Epithelial cell of proximal tubule (primary cell): ENCODE data around the gene NELFCD. TPM values are rescaled to one million over a fixed set of nuclear protein-coding genes. Genes with fewer than 3 reads are reported as not detected.

Experiments used
- DNase-seq: peaks from one replicate; pipeline ENCODE4 v3.0.0-alpha.2; 2011; ENCODE audit warnings: low read depth
- H3K4me3 ChIP-seq: 2 replicates; pipeline ENCODE4 v1.5.1; 2011; ENCODE audit warnings: low read depth, mild to moderate bottlenecking, low read length
- total RNA-seq: library from RNA; depleted of rRNA; stranded (reverse); fragments of >200 nt; gene quantifications from 2 replicates; pipeline ENCODE4 v1.2.3, GENCODE V29; 2015
- TF ChIP-seq, protein P1 (sequence below): conservative IDR thresholded peaks from 2 replicates; pipeline ENCODE4 v1.5.1; 2012; ENCODE audit warnings: low read depth, mild to moderate bottlenecking, low read length

Gene NELFCD
- 52.4 and 83.1 TPM in 2 replicates for total RNA-seq

- TF ChIP-seq, protein P1, sequence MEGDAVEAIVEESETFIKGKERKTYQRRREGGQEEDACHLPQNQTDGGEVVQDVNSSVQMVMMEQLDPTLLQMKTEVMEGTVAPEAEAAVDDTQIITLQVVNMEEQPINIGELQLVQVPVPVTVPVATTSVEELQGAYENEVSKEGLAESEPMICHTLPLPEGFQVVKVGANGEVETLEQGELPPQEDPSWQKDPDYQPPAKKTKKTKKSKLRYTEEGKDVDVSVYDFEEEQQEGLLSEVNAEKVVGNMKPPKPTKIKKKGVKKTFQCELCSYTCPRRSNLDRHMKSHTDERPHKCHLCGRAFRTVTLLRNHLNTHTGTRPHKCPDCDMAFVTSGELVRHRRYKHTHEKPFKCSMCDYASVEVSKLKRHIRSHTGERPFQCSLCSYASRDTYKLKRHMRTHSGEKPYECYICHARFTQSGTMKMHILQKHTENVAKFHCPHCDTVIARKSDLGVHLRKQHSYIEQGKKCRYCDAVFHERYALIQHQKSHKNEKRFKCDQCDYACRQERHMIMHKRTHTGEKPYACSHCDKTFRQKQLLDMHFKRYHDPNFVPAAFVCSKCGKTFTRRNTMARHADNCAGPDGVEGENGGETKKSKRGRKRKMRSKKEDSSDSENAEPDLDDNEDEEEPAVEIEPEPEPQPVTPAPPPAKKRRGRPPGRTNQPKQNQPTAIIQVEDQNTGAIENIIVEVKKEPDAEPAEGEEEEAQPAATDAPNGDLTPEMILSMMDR: no peak
- DNase-seq: no peak
- peak within 1 kb of the TSS; percentile 87 for H3K4me3 ChIP-seq
Measured at GRCh38 chr20:58980711-58981627, at the start of gene NELFCD. NELFCD (plus strand) TSS chr20:58981256; CDS start chr20:58981310, 54 bp downstream.

GRCh38 chr20:58932170-58932569, 48.9 kb upstream of the NELFCD start:
- no peak for DNase-seq
- TF ChIP-seq, protein P1: no peak
- no peak overlapping the region for H3K4me3 ChIP-seq

DNA sequence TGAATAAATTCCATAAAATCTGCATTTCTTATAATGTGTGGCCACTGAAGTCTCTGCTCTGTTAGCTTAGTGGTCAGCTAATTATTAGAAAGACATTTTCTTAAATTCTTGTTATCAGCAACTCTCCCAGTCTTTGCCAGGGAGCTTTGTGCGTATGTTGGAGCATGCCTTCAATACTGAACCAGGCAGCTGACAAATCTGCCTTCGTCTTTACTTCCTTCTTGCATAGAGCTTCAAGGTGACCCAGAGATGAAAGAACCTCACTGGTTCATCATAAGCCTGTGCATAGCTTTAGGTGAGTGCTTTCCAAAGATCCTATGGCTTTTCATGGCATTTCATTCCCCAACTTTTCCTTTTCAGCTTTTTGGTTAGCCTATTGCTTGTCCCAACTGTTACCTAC, 43.0 kb upstream of the NELFCD start:
- H3K4me3 ChIP-seq: no peak overlapping the region
- TF ChIP-seq, protein P1: no peak
- DNase-seq: no peak

DNA sequence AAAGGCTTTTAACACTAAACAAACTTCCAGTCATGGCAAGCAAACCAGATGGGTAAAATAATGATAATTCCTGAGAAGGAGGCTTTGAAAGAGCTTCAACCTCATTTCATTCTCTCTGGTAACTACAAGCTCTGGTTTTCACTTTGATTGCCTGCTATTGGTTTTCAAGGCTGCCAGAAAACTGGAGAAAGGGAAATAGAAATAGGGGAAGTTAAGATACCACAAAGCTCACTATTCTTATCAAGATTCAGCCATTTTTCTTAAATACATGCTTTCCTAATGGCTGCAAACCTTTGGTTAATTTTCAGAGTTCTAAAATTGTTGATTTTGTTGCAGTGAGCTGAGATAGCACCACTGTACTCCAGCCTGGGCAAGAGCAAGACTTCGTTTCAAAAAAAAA, 42.5 kb upstream of the NELFCD start:
- DNase-seq: no peak
- no peak overlapping the region for H3K4me3 ChIP-seq

DNA sequence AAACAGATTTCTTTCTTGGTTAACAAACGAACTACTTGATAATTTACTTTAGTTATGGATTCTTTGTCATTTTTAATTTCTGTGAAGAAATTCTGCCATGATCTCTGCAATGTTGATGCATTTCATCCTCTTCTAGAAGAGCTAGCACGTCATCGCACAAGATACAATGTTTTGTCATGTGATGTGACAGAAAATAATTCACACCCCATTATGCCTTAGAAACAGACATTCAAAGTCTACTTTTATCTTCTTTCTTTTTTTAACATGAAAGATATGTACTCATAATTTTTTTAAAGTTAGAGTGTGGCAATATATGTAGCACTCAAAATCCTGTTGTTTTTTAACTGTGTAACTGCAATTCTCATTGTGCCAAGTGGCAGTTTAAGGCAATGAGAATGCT, 39.6 kb upstream of the NELFCD start:
- no peak overlapping the region for H3K4me3 ChIP-seq
- TF ChIP-seq, protein P1: no peak
- no peak for DNase-seq

More for the DNA sequence above, 42.5 kb upstream of the NELFCD start:
- TF ChIP-seq, protein P1: no peak

DNA sequence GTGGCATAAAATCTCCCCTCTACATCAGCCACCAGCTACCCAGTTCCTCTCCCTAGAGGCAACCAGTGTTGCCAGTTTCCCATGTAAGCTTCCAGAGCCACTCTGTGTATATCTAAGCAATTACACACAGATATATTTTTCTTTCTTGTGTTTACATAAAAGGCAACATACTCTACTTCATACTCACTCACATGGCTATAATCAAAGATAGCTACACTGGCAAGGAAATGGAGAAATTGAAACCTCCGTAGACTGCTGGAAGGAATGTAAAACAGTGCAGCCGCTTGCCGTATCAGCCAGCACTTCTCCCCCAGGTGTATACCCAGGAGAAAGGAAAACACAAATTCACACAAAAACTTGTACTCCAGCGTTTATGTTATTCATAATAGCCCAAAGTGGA, 38.5 kb upstream of the NELFCD start:
- DNase-seq: no peak
- TF ChIP-seq, protein P1: no peak
- H3K4me3 ChIP-seq: no peak overlapping the region
